ENCODE results near the gene AP2B1. TPM values are rescaled to one million over a fixed set of nuclear protein-coding genes. Genes with fewer than 3 reads are reported as not detected.

The AP2B1 gene
- total RNA-seq, 1 donor from 2014 or later: 137 TPM

GRCh38 chr17:35614810-35615209 is 27.7 kb downstream of the AP2B1 start:
- intact Hi-C loops (cut with DNase I): loop anchor here (5.0 kb wide), 2 partner anchors 47 to 117 kb away; partner anchors contain the start of gene RASL10B
- no peak for DNase-seq (ENCODE audit: low spot score)

- no peak for DNase-seq (ENCODE audit: low spot score)
These were observed 29.4 kb downstream of the AP2B1 start for GRCh38 chr17:35616536-35616935.

GRCh38 chr17:35617505-35617904 is 30.4 kb downstream of the AP2B1 start:
- intact Hi-C loops (cut with DNase I): loop anchor here (5.0 kb wide), 1 partner anchor 45 kb away; no protein-coding TSS in a partner anchor
- no peak for DNase-seq (ENCODE audit: low spot score)

More at GRCh38 chr17:35616536-35616935, 29.4 kb downstream of the AP2B1 start:
- intact Hi-C loops (cut with DNase I): loop anchor here (5.0 kb wide), 1 partner anchor 46 kb away; no protein-coding TSS in a partner anchor

GRCh38 chr17:35618628-35619027 is 31.5 kb downstream of the AP2B1 start:
- DNase-seq (ENCODE audit: low spot score): no peak
- intact Hi-C loops (cut with DNase I): loop anchor here (5.0 kb wide), 1 partner anchor 44 kb away; no protein-coding TSS in a partner anchor

- intact Hi-C loops (cut with DNase I): no loop called here
- DNase-seq (ENCODE audit: low spot score): no peak
These were observed 34.6 kb downstream of the AP2B1 start for GRCh38 chr17:35621768-35622167.

- DNase-seq (ENCODE audit: low spot score): no peak
These were observed 40.3 kb downstream of the AP2B1 start for GRCh38 chr17:35627417-35627816.

GRCh38 chr17:35630530-35631148 is 43.5 kb downstream of the AP2B1 start:
- no peak for DNase-seq (ENCODE audit: low spot score)
- intact Hi-C loops (cut with DNase I): no loop called here

More at GRCh38 chr17:35627417-35627816, 40.3 kb downstream of the AP2B1 start:
- intact Hi-C loops (cut with DNase I): no loop called here

- intact Hi-C loops (cut with DNase I): no loop called here
- DNase-seq (ENCODE audit: low spot score): no peak
These were observed 53.9 kb downstream of the AP2B1 start for GRCh38 chr17:35641032-35641431.

GRCh38 chr17:35645923-35646322 is 58.8 kb downstream of the AP2B1 start:
- intact Hi-C loops (cut with DNase I): no loop called here
- DNase-seq (ENCODE audit: low spot score): no peak

- no peak for DNase-seq (ENCODE audit: low spot score)
- intact Hi-C loops (cut with DNase I): no loop called here
These were observed 64.3 kb downstream of the AP2B1 start for GRCh38 chr17:35651467-35651866.

GRCh38 chr17:35653619-35654361 is 66.7 kb downstream of the AP2B1 start:
- intact Hi-C loops (cut with DNase I): no loop called here
- no peak for DNase-seq (ENCODE audit: low spot score)

- no peak for DNase-seq (ENCODE audit: low spot score)
- intact Hi-C loops (cut with DNase I): no loop called here
These were observed 68.2 kb downstream of the AP2B1 start for GRCh38 chr17:35655303-35655702.

- DNase-seq (ENCODE audit: low spot score): no peak
These were observed 73.8 kb downstream of the AP2B1 start for GRCh38 chr17:35660902-35661301.

GRCh38 chr17:35664685-35665084 is 77.6 kb downstream of the AP2B1 start:
- intact Hi-C loops (cut with DNase I): loop anchor here (5.0 kb wide), 1 partner anchor 47 kb away; no protein-coding TSS in a partner anchor
- DNase-seq (ENCODE audit: low spot score): no peak

More at GRCh38 chr17:35660902-35661301, 73.8 kb downstream of the AP2B1 start:
- intact Hi-C loops (cut with DNase I): loop anchor here (2.0 to 5.0 kb wide), 2 partner anchors 44 to 86 kb away; no protein-coding TSS in a partner anchor

GRCh38 chr17:35665662-35666061 is 78.5 kb downstream of the AP2B1 start:
- DNase-seq (ENCODE audit: low spot score): no peak
- intact Hi-C loops (cut with DNase I): no loop called here

- intact Hi-C loops (cut with DNase I): no loop called here
- DNase-seq (ENCODE audit: low spot score): no peak
These were observed 78.9 kb downstream of the AP2B1 start for GRCh38 chr17:35666070-35666469.

- intact Hi-C loops (cut with DNase I): no loop called here
- DNase-seq (ENCODE audit: low spot score): no peak
These were observed 79.9 kb downstream of the AP2B1 start for GRCh38 chr17:35666967-35667532.

- intact Hi-C loops (cut with DNase I): no loop called here
- no peak for DNase-seq (ENCODE audit: low spot score)
These were observed 81.7 kb downstream of the AP2B1 start for GRCh38 chr17:35668802-35669201.

GRCh38 chr17:35674552-35674951 is 87.4 kb downstream of the AP2B1 start:
- intact Hi-C loops (cut with DNase I): no loop called here
- no peak for DNase-seq (ENCODE audit: low spot score)

GRCh38 chr17:35676441-35676840 is 89.3 kb downstream of the AP2B1 start:
- no peak for DNase-seq (ENCODE audit: low spot score)
- intact Hi-C loops (cut with DNase I): no loop called here
